HG03060 (cell line): ENCODE measurements around the gene ADAMTS15.

Source experiments
- ATAC-seq: cut with Tn5 transposase; IDR thresholded peaks from one replicate; pipeline ENCODE4 v1.9.1; 2021; ENCODE audit warnings: low read depth, moderate number of reproducible peaks; ENCODE audit not compliant: unreplicated experiment

Gene ADAMTS15

DNA sequence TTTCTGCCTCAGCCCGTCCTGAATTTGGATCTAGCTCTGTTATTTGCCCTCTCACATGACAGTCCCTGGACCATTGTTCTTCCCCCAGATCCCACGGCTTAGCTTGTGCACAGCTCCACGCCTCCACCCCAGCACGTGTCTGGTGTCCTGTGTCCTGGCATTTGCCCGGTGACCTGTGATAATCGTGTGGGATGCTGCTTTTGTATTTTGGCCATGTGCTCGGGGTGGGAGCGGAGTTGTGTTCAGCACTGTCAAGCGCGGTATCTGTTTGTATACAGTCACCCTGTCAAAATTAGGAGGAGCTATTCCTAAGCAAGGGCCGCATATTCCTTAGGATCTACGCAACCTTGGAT, 31.9 kb upstream of the ADAMTS15 start:
- no peak for ATAC-seq

DNA sequence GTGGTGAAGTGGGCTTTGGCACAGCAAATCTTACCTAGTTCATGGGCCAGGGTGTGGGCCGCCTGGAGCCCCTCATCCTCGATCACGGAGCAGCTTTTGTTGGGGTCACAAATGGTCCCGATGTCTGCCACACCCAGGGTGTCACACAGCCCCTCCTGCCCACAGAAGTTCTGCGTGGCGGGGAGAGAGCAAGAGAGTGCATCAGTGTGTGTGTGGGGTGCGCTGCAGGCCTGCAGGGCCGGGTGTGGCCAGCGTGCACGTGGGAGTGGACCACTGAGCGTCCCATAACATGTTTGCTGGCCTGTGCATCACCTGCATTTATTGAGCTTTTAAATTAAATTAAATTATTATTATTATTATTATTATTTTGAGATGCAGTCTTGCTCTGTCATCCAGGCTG, 31.5 kb upstream of the ADAMTS15 start:
- ATAC-seq = no peak

DNA sequence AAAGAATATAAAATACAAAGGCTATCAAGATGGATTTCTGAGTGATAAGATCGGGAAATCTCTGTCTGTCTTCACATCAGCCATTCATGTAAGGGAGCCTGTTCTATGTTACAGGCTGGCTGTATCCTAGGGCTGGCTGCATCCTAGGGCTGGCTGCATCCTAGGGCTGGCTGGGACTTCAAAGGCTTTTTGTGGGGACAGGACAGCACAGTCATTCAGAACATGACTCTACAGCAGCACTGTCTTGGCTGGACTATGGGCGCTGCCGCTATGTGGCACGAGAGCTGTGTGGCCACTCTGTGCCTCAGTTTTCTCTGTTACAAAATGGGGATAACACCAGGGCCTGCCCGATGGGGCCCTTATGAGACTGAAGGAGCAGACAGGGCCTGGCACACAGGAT, 30.2 kb upstream of the ADAMTS15 start:
- no peak for ATAC-seq

DNA sequence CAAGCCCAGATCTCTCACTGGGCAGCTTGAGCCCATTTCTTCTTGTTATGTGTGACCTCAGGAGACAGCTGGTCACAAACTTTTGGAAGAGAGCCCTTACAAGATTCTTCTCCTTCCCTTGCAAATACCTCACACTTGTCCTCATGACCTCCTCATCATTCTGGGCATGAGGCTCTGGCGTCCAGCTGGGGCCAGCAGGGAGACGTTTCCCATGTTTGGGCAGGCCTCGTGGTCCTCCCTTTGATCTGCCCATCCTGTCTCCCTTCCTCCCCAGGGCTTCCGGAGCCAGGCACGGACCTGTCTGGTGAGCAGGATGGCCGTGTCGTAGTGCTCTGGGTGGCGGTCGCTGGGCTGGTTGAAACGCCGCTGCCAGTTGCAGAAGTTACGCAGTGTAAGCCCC, 29.7 kb upstream of the ADAMTS15 start:
- ATAC-seq = no peak

DNA sequence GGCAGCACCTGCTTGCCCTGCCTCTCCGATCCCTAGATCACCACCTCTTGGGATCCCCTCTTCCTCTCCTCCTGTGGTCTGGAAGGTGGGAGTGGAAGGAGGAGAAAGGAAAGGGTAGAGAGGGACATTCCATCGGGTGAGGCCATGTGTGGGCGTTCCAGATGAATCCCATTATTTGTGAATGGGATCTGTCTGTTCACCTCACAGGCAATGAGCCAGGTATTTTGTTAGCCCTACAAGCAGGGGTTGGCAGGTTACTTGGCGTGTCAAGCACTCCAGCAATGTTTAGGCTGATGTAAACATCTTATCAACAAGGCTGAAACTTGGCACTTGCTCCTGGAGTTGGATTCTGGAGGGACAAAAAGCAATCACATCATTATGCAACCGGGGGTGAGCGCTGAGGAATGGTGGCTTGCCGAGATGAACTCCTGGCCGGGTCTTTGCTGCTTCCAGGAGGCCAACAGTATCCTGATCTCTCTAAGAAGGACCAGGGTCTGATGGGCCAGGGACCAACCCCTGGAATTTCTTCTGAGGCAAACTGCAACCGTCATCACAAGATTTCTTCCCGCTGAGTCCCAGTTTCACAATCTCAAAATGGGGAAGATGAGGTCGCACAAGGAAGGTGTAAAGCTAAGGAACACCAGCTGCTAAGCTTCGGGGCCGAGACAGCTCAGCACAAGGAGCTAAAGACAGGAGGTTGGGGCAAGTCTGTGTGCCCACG, 27.8 kb upstream of the ADAMTS15 start:
- no peak for ATAC-seq

DNA sequence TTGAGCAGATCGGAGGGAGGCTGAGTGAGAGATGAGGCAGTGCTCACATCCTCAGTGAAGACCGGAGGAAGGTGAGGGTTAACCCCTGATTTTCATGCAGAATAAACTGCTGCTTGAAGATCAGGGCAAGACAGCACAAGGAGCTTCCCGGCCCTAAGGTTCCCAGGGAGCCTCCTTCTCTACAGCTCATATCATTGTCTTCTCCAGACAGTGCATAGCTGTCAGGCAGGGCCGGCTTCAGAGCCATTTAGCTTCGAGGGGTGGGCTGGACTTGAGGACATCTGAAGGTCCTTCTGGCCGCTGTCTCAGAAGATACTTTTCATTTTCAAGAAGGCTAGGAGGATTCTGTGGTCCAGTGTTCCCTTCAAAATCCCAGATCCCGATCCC, 27.3 kb upstream of the ADAMTS15 start:
- no peak for ATAC-seq

DNA sequence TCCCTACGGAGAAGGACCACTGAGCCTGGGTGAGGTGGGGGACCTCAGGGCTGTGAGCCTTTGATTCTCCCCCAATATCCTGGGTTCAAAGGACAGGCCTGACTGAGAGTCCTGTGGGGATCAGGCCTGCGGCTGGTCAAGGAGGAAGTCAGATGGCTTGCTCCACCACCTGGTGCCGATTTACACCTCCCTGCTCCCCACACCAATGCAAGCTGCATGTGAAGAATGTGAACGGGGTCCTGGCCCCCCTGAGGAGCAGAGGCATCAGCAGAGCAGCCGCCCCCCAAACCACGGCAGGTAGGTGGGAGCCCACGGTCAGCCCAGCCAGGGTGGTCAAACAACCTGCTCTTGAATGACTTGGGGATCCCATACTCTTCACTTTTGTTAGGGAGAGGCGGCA, 26.7 kb upstream of the ADAMTS15 start:
- no peak for ATAC-seq

DNA sequence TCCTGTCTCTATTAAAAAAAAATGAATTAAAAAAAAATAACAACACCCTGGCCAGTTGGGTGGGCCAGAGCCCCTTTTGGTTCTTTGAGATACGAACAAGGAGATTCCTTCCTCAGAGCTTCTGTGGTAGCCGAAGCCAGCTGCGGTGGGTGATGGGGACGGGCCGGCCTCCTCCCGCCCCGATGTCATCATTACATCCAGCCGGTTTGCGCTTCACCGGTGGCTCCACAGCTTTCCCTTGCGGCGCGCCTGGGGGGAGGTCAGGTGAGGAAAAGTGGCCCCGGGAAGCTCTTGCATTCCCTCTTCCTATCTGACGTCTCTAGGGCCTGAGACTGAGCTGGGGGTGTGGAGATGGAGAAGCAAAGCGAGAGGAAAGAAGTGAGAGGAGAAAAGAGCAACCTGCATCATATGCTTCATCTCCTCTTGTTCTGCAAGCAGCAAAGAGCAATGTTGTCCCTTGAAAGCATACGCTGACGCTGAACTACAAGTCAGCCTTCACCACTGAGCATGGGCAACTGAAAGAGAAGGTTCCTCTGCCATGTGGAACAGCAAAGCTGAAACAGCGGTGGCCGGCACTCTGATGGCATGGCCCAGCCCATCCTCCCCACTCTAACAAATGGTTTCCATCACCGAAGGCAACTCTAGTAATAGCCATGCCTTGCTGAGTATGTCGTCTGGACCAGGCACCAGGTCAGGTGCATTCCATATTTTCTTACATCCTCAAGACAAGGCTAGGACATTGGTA, 26.0 kb upstream of the ADAMTS15 start:
- no peak for ATAC-seq

DNA sequence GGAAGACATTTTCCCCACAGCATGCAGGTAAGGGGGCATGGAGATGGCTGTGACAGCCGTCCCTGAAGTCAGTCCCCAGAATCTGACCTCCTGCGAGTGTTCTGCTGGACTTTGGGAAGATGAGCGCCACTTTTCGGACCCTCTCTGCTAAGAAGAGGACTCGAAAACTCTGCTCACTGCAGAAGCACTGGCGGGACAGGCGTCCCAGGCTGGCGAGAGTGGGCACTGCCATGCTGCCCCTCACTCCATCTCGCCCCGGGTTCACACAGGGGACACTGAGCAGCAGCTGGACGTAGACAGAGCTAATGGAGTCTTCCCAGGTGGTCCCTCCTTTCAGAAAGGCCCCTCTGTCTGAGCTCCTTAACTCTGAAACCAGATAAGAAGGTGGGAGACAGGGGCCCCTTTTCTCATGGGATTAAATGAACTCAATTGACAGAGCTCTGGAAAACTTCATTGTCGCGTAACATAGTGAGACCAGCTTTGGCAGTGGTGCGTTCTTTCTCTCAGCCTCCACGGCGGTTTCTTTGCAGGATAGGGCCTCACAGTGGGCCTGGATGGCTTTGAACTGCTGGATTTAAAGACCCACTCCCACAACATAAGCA, 24.8 kb upstream of the ADAMTS15 start:
- ATAC-seq = no peak

DNA sequence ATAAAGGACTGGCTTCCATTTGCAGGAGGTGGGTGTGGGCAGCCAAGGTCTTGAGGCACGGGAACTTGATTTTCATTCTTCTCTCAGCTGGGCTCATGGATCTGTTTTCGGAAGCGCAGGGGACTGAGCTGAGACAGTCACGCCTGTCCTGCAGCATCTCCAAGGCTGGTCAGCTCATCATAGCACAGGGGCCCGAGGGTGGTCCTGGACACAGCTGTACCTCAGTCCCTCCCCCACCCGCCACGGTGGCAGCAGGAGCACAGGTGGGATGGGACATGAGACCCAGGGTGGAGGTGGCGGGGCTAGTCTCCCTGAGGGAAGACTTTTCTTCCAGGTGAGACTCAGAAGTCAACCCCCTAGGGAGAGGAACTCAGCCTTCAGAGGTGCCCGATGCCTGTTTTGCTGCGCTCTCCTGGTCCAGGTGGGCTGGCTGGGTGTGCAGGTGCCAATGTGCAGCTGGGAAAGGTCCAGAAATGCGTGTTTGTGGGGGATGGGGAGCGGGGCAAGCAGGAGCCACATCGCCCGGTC, 23.8 kb upstream of the ADAMTS15 start:
- no peak for ATAC-seq

DNA sequence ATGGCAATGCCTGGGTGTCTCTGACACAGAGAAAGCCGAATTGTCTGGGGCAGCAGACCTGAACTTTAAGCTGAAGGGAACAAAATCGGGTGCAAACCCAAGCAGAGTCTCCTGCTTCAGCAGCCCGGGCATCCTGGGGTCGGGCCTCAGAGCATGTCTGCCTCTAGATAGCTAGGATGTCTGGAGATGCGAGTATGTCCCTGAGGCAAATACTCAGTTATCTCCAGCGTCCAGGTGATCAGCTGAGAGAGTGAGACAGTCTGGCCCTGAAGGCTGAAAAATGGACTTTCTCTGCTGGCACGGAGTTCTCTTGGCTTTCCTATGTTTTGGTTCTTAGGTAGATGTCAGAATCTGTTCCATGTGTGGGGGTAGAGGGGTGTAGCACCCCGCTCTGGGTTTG, 23.3 kb upstream of the ADAMTS15 start:
- no peak for ATAC-seq

DNA sequence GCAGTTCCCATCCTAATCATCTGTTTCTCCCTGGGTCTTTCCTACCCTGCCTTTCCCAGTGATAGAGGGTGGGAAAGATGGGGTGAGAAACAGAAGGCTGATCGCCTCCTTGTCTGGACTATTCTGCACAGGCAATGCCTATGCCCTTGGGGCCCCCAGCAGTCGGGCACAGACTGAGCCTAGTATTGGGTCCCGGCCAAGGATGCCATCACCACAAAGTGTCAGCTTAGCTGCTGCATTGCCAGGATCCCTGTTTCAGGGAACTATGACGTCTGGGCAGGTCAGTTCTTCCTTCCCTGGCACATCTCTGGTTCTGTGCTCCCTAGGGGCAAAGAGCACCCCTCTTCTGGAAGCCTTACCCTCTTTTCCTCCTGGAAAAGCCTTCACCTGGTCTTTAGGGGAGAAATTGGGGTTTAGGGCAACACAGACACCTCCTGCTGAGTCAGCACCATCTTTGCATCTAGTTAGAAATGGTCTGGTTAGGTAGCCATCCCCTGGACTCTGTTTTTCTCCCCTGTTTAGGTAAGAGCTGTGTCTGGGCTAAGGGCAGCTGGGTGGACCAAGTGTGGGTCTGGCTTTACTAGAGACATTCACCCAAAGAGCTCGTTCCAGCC, 22.1 kb upstream of the ADAMTS15 start:
- no peak for ATAC-seq

DNA sequence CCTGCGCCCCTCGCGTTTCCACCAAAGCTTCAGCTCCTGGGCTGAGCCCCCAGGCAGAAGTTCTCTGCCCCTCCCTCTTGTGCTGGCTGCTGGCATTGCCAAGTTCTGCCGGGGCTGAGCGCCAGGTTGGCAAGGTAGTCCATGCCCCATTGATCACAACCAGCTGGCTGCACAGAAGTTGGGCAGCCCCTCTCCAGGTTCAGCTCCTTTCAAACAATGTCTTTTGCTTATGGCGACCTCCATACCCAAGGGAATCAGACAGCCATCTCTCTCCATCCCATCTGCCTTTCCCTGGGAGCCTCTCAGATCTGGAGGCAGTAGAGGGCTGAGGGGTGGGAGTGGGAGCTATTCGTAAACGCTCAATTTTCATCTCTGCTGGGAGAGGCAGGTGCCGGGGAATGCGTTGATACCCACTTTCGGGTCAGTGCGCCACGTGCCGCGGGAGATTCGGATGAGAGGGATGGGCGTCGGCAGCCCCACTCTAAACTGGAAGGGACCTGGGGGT, 21.6 kb upstream of the ADAMTS15 start:
- no peak for ATAC-seq

DNA sequence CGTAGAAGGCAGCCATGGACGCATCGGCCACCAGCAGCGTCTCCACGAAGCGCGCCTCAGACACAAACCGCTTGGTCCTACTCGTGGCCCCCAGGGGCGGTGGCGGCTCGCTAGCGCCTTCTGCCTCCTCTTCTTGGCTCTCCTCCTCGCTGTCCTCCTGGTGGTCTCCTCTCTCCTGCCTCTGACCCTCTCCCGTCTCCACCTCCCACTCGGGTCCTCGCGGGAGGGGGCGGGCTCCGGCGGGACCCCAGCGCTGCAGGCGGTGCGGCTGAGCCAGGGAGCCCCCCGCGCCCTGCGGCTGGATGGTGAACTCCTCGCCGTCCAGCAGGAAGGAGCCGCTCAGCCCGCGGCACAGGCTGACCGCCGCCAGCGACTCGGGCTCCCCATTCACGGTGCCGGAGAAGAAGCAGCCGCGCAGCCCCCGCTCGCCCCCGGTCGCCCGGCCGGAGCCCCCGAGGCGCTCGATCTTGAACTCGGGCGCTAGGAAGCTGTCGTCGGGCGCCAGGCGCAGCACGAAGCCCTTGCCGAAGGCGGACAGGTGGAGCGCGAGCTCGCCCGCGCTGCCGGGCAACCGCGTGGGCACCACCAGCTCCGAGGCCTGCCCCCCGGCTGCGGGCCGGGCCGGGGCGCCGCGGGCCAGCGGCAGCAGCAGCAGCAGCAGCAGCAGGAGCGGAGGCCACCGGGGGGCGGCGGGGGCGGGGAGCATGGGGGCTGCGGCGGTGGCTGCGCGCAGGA, 20.7 kb upstream of the ADAMTS15 start:
- ATAC-seq = no peak

DNA sequence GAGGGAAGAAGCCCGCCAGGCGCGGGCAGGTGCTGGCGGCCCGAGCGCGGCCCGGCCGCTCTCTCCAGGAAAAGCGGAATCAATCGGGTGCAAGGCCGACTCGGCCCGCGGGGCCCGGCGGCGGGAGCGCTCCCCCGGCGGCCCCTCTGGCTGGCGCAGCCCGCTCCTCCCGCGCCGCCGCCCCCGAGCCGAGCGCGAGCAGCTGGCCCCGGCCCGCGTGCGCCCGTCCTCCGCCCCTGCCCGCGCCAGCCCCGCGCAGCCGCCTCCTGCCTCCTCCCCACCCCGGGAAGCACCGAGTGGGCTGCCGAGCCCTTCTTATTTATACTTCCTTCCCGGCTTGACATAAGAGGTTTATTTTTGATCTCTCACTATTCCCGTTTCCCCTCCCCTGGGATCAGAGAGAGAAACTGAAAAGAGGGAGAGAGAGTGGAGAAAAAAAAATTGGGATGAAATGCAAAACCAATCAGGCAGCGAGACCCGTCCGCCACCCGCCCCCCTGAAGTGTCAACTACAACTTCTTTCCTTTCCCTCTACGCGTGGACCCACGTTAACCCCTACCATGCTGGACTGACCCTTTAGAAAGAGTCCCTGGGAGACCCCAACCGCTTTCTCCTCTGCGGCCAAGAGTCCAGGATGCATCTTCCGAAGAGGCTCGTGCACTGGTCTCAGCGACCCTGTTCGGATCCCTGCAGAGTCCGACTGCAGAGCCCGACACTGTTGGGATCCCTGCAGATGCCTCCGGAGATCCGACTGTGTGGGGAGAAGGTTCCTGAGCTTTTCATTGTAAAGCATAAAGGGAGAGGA, 19.9 kb upstream of the ADAMTS15 start, which contains the start of gene ADAMTS8:
ADAMTS8 (minus strand) TSS at position 294 of the 804 bp plus-strand sequence. CDS start 323 bp downstream, outside the sequence.
- no peak for ATAC-seq

DNA sequence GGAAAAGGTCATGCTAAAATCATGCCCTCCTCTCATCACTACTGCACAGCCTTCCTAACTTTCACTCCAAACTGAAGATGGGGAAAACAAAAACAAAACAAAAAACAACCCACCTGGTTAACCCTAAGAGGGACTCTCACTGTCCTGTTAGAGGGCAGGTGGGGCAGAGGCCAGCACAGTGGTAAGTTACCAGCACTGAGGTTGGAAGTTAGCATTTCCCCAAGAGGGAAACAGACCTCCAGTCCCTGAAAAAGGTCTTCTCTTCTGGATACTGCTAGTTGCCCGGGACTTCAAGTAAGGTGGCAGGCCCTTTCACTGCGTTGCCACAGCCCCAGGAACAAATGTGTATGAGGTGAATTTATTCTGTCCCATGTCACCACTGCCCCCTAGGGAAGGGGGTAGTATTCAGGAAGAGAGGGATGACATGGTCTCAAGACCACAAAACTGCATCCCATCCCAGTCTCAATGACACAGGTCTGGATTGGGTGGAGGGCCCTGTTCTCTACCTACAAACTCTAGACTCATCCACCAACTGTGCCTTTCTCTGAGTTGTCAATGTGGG, 19.2 kb upstream of the ADAMTS15 start:
- no peak for ATAC-seq

DNA sequence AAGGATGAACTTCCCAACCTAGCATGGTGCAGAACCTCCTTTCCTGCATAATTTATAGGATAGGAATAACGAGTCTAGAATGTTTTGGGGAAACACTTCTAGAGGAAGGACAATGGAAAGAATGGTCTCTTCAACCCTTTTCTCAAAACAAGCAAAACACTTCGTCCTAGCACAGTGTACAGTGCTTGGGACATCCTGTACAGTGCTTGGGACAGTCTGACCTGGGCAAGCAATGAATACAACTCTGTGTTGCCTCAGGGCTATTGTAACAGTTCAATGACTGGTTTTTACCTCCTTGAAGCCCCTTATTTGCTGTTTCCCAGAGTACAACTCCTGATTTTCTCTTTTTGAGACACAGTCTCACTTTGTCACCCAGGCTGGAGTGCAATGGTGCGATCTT, 18.5 kb upstream of the ADAMTS15 start:
- no peak for ATAC-seq

DNA sequence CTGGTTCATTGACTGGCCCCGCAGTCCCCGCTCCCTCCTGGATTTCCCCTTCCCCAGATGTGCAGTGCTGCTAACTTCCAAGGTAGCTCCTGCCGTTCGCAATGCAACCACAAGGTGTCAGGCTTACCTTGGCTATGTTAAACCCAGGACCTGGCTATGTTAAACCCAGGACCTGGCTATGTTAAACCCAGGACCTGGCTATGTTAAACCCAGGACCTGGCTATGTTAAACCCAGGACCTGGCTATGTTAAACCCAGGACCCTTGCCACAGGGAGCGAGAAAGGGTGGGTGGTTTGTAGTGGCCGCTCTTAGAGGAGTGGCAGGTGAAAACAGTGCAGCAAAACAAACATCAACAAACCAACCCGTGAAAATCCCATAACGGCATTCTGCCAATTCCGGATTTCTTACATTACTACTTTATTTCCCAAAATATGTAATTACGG, 17.1 kb upstream of the ADAMTS15 start:
- peak; percentile 36 for ATAC-seq

DNA sequence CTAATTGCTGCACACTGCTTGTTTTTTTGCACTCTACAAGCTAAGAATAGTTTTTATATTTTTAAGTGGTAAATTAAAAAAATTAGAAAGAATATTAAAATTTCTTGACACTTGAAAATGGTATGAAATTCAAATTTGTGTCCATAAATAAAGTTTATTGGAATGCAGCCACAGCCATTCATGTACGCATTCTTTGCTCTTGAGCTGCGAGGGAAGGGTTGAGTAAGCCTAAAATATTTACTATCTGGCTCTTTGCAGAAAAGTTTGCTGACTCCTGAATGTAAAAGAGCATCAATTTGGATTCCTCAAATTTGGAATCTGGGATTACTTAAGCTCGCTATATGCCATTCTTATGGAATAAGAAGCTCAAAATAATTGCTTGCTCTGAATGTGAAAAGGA, 16.6 kb upstream of the ADAMTS15 start:
- ATAC-seq = no peak
